Naive thymus-derived CD4-positive, alpha-beta T cell (primary cell): ENCODE results near the gene PARD3B. TPM values are rescaled to one million over a fixed set of nuclear protein-coding genes. Genes with fewer than 3 reads are reported as not detected.

Experiments
- ATAC-seq: fragments of 150-1000 bp; cut with Tn5 transposase; 2 replicates; pipeline ENCODE4 v1.10.0; 2021; ENCODE audit warnings: mild to moderate bottlenecking, moderate library complexity
- CTCF ChIA-PET: fragments of 350-600 bp; sonication (Branson Sonifier 250); formaldehyde crosslinking; loops from one replicate; lab custom pipeline; 2021; ENCODE audit warnings: antibody characterized with exemption; lab: Charles Lee
- POLR2A ChIA-PET: fragments of 350-600 bp; sonication (Branson Sonifier 250); formaldehyde crosslinking; loops from one replicate; lab custom pipeline; 2021; ENCODE audit warnings: antibody characterized with exemption, inconsistent platforms; lab: Charles Lee
- DNase-seq, 9 donors: peaks; one replicate each; pipeline versions ENCODE4 v3.0.0 to v3.0.0-alpha.2; 2020 to 2022; ENCODE audit warnings: mixed read lengths in 1 of 9
- H3K27ac ChIP-seq: one replicate; pipeline ENCODE4 v1.7.0; 2013; ENCODE audit warnings: mild to moderate bottlenecking, low read depth, low read length, moderate library complexity
- H3K27me3 ChIP-seq, 2 donors: one replicate each; pipeline ENCODE4 v1.7.0; 2013; ENCODE audit warnings: low read length in 2 of 2, mild to moderate bottlenecking in 2 of 2, moderate library complexity in 2 of 2; ENCODE audit not compliant: control insufficient read depth in 2 of 2, insufficient read depth in 2 of 2
- H3K36me3 ChIP-seq, 3 experiments: 1 replicate in 2 of 3; 2 replicates in 1 of 3; pipeline ENCODE4 v1.7.0; 2013; ENCODE audit warnings: low read length in 3 of 3, mild to moderate bottlenecking in 3 of 3, moderate library complexity in 1 of 3; ENCODE audit not compliant: insufficient read depth in 3 of 3, control insufficient read depth in 2 of 3
- H3K4me1 ChIP-seq, 2 donors: one replicate each; pipeline ENCODE4 v1.7.0; 2013; ENCODE audit warnings: low read length in 2 of 2, mild to moderate bottlenecking in 2 of 2, moderate library complexity in 1 of 2; ENCODE audit not compliant: control insufficient read depth in 2 of 2, insufficient read depth in 2 of 2
- H3K4me3 ChIP-seq: 2 replicates; pipeline ENCODE4 v1.7.0; 2013; ENCODE audit warnings: mild to moderate bottlenecking, low read length
- H3K9me3 ChIP-seq, 3 experiments: 1 replicate in 2 of 3; 2 replicates in 1 of 3; pipeline ENCODE4 v1.7.0; 2013; ENCODE audit warnings: low read length in 3 of 3; ENCODE audit not compliant: control insufficient read depth in 2 of 3
- H3K27ac Mint-ChIP-seq, 9 donors: one replicate each; pipeline ENCODE4 v1.8.0; 2020 to 2022; ENCODE audit warnings: mixed read lengths in 9 of 9, mild to moderate bottlenecking in 8 of 9, moderate library complexity in 5 of 9, inconsistent platforms in 2 of 9
- H3K27me3 Mint-ChIP-seq, 5 donors: one replicate each; pipeline ENCODE4 v1.8.0; 2021 to 2022; ENCODE audit warnings: mixed read lengths in 5 of 5, mild to moderate bottlenecking in 1 of 5
- H3K36me3 Mint-ChIP-seq, 5 donors: one replicate each; pipeline ENCODE4 v1.8.0; 2020 to 2022; ENCODE audit warnings: mixed read lengths in 5 of 5, mild to moderate bottlenecking in 3 of 5, inconsistent platforms in 1 of 5
- H3K4me1 Mint-ChIP-seq, 7 donors: one replicate each; pipeline ENCODE4 v1.8.0; 2020 to 2022; ENCODE audit warnings: mixed read lengths in 7 of 7, mild to moderate bottlenecking in 3 of 7, inconsistent platforms in 1 of 7
- H3K4me3 Mint-ChIP-seq, 10 donors: one replicate each; pipeline ENCODE4 v1.8.0; 2020 to 2022; ENCODE audit warnings: mild to moderate bottlenecking in 10 of 10, mixed read lengths in 10 of 10, moderate library complexity in 6 of 10, inconsistent platforms in 2 of 10
- H3K9me3 Mint-ChIP-seq, 11 donors: one replicate each; pipeline ENCODE4 v1.8.0; 2020 to 2022; ENCODE audit warnings: mixed read lengths in 11 of 11, mild to moderate bottlenecking in 4 of 11, inconsistent platforms in 1 of 11, moderate library complexity in 1 of 11
- intact Hi-C, 2 donors: fragments of 100-400 bp; cut with micrococcal nuclease; formaldehyde crosslinking; loops; one replicate each; pipeline ENCODE4 v1.15.1; 2023
- polyA plus RNA-seq, 2 donors: library from polyadenylated mRNA; unstranded; fragments of 300-500 nt; fragmentation: Illumina TruSeq; gene quantifications; one replicate each; pipeline ENCODE4 v1.2.3, GENCODE V29; 2021
- total RNA-seq, 6 experiments: library from RNA in 5 of 6; stranded (reverse) in 5 of 6; gene quantifications; 1 replicate in 5 of 6; 2 replicates in 1 of 6; pipeline ENCODE4 v1.2.3 and lab custom pipeline; 2021 to 2026

The PARD3B gene
- total and polyA plus RNA-seq, 7 experiments from 2014 or later, result 0.22 to 4.0 (median 0.87) TPM

- Mint-ChIP-seq H3K4me3 (no peak overlapping the region), H3K27ac (no peak overlapping the region), H3K4me1 (peaks cover 10 to 45% (median 19%) of the 10 kb centered on the region in 7 donors), H3K9me3 (peaks cover 0 to 8% (median under 1%) of the 10 kb centered on the region in 11 donors), H3K27me3 (no peaks in the 10 kb centered on the region), H3K36me3 (peaks cover 0 to 12% (median 0%) of the 10 kb centered on the region in 5 donors)
- no peak for ATAC-seq
- H3K27me3 ChIP-seq, result no peaks in the 10 kb centered on the region
- ChIA-PET POLR2A (interaction anchor here (0.8 kb wide), 1 partner anchor 1003 kb away, joined by 3 read pairs; no protein-coding TSS in a partner anchor), CTCF (interaction anchor here (3.1 kb wide), 1 partner anchor 13 kb away, joined by 9 read pairs; no protein-coding TSS in a partner anchor)
- no peaks in the 10 kb centered on the region for H3K36me3 ChIP-seq
- intact Hi-C loops, result no loop called here
- DNase-seq, result no peak
- no peaks in the 10 kb centered on the region for H3K9me3 ChIP-seq
- H3K4me3 ChIP-seq, result no peak overlapping the region
- no peak overlapping the region for H3K27ac ChIP-seq
- H3K4me1 ChIP-seq, result peaks cover 0 to 13% of the 10 kb centered on the region in 2 donors
Observed at GRCh38 chr2:205662206-205662965, 1117.1 kb downstream of the PARD3B start.

- Histone ChIP-seq H3K27me3 (no peaks in the 10 kb centered on the region), H3K4me3 (no peak overlapping the region), H3K36me3 (no peaks in the 10 kb centered on the region), H3K9me3 (no peaks in the 10 kb centered on the region), H3K4me1 (peaks cover 0 to 6% of the 10 kb centered on the region in 2 donors), H3K27ac (no peak overlapping the region)
- intact Hi-C loops, result no loop called here
- H3K36me3 Mint-ChIP-seq, result peaks cover 0 to 24% (median 0%) of the 10 kb centered on the region in 5 donors
- H3K9me3 Mint-ChIP-seq, result peaks cover 0 to 22% (median 3%) of the 10 kb centered on the region in 11 donors
- H3K4me1 Mint-ChIP-seq, result peaks cover 3 to 35% (median 9%) of the 10 kb centered on the region in 7 donors
- no peak overlapping the region for H3K4me3 Mint-ChIP-seq
- no peak overlapping the region for H3K27ac Mint-ChIP-seq
- ChIA-PET POLR2A (no interaction called here), CTCF (interaction anchor here (0.6 kb wide), 1 partner anchor 10 kb away, joined by 3 read pairs; no protein-coding TSS in a partner anchor)
- DNase-seq, result no peak
- ATAC-seq, result no peak
- peaks cover 0 to 3% (median 0%) of the 10 kb centered on the region in 5 donors for H3K27me3 Mint-ChIP-seq
Observed at GRCh38 chr2:205665791-205666190, 1120.5 kb downstream of the PARD3B start.
